ENCODE data around the gene OGFOD2. TPM values are rescaled to one million over a fixed set of nuclear protein-coding genes. Genes with fewer than 3 reads are reported as not detected.
"Not testable (repeated sequence)": the region's sequence is repeated elsewhere in the genome, so short reads cannot be mapped to it uniquely, and the experiment has no call there.

Gene OGFOD2
- total RNA-seq, 2 donors from 2014 or later, result 22.2 to 22.4 TPM

DNA sequence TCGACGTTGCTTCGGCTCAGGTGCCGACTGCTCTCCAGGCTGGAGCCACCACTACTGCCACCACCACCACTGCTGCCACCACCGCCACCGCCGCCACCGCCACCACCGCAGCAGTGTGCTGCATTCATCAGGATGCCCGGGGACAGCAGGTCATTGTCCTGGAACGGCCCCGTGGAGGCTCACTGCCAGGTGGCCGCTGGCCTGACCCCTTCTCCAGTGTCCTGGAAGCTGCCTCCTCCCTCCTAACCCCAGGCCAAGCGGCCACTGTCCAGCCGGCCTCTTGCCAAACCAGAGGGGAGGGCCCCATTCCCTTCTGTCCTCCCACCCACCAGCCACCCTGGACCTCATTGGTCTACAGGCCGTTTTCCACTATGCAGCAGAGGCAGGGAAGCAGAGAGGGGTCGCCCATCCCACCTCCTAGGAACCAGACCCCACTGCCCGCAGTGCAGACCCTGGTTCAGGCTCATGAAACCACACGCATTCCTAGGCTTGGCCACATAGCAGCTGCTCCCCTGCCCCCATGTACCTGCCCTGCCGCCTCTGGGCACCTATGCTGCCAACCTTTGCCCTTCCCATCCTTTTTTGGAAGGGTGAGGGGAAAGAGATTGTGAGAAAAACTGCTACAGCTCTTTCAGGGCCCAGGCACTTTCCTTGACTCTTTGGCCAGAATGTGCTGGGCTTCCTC is 20.6 kb downstream of the OGFOD2 start:
- intact Hi-C loops (cut with DNase I, micrococcal nuclease), result no loop called here
- ATAC-seq, result no peak
- DNase-seq, result no peak

GRCh38 chr12:122996188-122996601 is 21.2 kb downstream of the OGFOD2 start:
- no peak for ATAC-seq

DNA sequence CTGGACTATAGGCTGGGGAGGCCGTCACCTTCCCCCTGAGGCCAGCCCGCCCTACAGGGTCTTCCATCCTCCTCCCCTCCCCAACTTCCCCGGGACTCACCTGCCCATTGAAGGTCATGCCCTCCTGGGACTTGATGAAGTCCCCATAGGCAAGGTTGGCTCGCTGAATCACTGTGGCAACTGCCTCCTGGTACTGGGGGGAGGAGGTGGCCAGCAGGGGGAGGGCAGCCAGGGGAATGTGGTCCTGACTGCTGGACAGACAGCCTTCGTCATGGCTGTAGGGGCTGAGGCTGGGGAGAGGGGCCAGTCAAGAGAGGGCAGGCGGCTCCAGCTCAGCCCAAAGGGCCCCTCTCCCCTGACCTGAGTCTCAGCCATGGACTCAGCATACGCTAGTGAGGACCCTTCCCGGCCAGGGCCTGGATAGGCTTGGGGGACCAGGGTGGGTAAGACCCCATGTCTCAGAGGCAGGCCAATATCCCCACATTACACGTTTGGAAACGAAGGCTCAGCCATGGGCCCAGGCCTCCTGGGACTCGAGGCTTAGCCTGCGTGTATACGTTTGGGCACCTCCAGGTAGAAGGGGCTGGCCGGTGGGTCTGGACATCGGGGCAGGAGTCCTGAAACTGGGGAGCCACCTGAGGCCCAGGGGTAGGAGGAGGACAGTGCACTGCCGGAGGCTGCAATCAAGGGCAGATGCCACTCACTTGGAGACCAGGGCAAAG is 21.7 kb downstream of the OGFOD2 start:
- no peak for DNase-seq
- intact Hi-C loops (cut with DNase I, micrococcal nuclease), result no loop called here
- ATAC-seq, result no peak

More at GRCh38 chr12:122996188-122996601, 21.2 kb downstream of the OGFOD2 start:
- DNase-seq, result no peak
- intact Hi-C loops (cut with DNase I, micrococcal nuclease), result no loop called here

DNA sequence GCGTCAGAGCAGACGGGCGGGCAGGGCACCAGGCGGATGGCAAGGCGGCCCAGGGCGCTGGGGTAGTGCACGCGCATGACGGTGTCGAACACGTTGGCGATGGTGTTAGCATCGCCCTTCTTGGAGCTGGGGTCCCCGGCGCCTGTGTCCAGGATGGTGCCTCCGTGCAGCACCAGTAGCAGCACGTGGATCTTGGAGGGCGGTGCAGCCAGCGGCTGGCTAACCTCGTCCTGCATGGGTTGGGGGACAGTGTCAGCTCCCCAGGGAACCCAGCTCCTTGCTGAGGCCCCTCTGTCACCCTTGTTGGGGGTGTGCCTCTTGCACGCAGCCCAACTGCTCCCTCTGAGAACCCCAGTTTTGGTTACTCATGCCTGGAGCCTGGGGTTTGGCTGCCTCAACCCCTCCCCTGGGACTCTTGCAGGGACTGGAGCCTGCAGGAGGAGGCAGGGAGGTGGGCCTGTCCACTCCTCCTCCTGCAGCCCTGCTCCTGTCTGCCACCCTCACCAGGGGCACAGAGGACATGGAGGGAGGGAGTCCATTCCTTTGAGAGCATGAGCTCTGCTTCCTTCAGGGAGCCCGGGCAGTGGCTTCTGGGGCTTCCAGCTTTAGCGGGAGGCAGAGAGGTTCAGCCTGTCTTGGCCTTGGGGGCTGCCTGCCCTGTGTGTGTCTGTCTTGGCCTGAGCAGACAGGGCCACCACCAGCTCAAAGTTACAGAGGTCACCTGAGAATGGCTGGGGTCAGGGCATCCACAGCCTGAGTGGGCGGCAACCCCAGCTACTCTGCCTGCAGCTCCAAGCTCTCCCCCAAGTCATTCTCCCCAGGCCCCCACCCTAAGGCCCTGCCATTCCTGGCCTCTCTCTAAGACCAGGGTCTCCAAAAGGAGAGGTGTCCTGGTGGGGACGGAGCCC is 22.6 kb downstream of the OGFOD2 start:
- DNase-seq (no peak), ATAC-seq (no peak)
- intact Hi-C loops (cut with DNase I, micrococcal nuclease), result no loop called here

DNA sequence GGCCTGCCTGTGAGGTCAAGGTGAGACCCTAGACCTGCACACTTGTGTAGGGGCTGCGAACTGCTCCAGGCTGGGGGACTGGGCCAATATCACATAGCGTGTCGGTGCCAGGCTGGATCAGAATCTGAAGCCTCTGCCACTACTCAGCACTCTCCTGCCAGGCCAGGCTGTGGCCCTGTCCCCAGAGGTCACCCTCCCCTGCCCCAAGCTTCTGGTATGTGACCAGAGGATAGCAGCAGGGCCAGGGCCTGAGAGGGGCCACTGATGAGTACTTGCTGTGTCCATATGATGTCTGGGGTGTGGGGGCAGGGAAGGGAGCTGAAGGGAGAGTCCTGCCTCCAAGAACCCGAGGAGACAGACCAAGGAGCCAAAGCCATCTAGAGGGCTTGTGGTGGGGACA is 23.3 kb downstream of the OGFOD2 start:
- ATAC-seq, result no peak
- intact Hi-C loops (cut with DNase I, micrococcal nuclease), result no loop called here
- DNase-seq, result no peak

- DNase-seq (no peak), ATAC-seq (no peak)
- intact Hi-C loops (cut with DNase I, micrococcal nuclease), result no loop called here
Observed at GRCh38 chr12:122999196-122999946, 24.3 kb downstream of the OGFOD2 start.

GRCh38 chr12:122999986-123000420 is 25.0 kb downstream of the OGFOD2 start:
- DNase-seq (no peak), ATAC-seq (no peak)
- intact Hi-C loops (cut with DNase I, micrococcal nuclease), result no loop called here

- intact Hi-C loops (cut with DNase I, micrococcal nuclease), result no loop called here
- ATAC-seq, result no peak
Observed at GRCh38 chr12:123000578-123000977, 25.5 kb downstream of the OGFOD2 start.

GRCh38 chr12:123001464-123001863 is 26.4 kb downstream of the OGFOD2 start:
- no peak for DNase-seq
- intact Hi-C loops (cut with DNase I, micrococcal nuclease), result no loop called here
- peak; percentile 84 for ATAC-seq

More at GRCh38 chr12:123000578-123000977, 25.5 kb downstream of the OGFOD2 start:
- no peak for DNase-seq

DNA sequence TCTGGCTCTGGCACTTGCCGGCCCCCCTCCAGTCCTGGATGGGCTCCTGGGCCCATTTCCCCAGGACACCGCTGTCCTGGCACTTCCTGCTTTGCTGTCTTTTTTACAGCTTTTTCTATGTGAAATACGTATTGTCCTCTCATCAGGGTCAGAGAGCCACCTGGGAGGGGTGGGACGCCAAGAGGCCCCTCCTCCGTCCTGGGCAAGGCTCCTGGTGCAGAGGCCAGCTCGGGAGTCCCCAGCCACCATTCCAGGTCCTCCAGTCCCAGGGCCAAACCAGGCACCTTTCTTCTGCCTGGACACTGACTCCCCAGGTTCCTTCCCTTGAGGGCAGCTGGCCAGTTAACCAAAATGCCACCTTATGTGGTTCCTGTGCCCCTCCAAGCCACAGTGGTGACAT is 28.2 kb downstream of the OGFOD2 start:
- intact Hi-C loops (cut with DNase I, micrococcal nuclease), result no loop called here
- DNase-seq (no peak), ATAC-seq (no peak)

GRCh38 chr12:123004287-123004686 is 29.2 kb downstream of the OGFOD2 start:
- intact Hi-C loops (cut with DNase I, micrococcal nuclease), result no loop called here
- DNase-seq, result no peak
- no peak for ATAC-seq

DNA sequence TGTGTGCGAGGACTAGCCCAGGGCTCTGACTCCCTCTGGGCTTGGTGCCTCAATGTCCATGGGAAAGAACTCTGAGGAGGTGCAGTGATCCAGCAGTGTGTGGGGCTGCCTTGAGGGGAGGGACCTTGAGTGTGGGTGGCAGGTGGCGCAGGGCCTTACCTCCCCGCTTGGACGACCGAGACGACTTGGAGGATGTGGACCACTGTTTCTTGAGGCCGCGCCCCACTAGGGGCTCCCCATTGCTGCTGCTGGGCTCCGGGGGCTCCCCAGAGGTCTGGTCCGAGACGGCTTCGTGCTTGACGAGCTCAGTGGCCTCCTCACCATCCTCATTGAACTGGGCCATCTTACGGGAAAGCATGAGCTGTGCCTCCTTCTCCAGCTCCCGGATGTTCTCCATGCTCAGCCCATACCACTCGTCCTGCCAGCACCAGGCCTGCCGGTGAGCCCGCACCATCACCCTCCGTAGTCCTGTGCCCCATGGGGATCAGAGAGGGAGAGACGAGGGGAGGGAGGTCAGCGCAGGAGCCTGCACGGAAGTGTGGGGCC is 30.1 kb downstream of the OGFOD2 start:
- DNase-seq (no peak), ATAC-seq (no peak)
- intact Hi-C loops (cut with DNase I, micrococcal nuclease), result no loop called here

DNA sequence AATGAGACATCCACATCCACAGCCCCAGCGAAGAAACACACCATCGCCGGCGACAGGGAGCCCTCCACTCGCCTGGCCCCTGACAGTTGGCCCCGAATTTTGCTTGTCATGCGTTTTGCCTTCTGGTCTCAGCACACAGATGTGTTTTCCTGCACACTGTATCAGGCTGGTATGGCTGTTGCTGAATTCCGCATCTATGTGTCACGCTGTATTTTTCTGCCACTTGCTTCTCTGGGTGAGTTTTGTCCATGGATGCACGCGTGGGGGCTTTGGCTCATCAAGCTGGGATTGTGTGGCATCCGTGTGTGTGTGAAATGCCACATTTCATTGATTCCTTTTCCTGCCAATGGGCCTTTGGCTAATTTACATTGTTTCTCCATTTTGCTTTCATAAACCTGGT is 31.9 kb downstream of the OGFOD2 start:
- ATAC-seq, result no peak
- no peak for DNase-seq
- intact Hi-C loops (cut with DNase I, micrococcal nuclease), result no loop called here

- intact Hi-C loops (cut with DNase I, micrococcal nuclease), result no loop called here
- no peak for ATAC-seq
- DNase-seq, result no peak
Observed at GRCh38 chr12:123010110-123010509, 35.1 kb downstream of the OGFOD2 start.

- ATAC-seq (no peak), DNase-seq (no peak)
- intact Hi-C loops (cut with DNase I, micrococcal nuclease), result no loop called here
Observed at GRCh38 chr12:123010681-123011080, 35.6 kb downstream of the OGFOD2 start.

GRCh38 chr12:123011701-123012100 is 36.7 kb downstream of the OGFOD2 start:
- intact Hi-C loops (cut with DNase I, micrococcal nuclease), result no loop called here
- DNase-seq, result no peak
- ATAC-seq, result no peak

DNA sequence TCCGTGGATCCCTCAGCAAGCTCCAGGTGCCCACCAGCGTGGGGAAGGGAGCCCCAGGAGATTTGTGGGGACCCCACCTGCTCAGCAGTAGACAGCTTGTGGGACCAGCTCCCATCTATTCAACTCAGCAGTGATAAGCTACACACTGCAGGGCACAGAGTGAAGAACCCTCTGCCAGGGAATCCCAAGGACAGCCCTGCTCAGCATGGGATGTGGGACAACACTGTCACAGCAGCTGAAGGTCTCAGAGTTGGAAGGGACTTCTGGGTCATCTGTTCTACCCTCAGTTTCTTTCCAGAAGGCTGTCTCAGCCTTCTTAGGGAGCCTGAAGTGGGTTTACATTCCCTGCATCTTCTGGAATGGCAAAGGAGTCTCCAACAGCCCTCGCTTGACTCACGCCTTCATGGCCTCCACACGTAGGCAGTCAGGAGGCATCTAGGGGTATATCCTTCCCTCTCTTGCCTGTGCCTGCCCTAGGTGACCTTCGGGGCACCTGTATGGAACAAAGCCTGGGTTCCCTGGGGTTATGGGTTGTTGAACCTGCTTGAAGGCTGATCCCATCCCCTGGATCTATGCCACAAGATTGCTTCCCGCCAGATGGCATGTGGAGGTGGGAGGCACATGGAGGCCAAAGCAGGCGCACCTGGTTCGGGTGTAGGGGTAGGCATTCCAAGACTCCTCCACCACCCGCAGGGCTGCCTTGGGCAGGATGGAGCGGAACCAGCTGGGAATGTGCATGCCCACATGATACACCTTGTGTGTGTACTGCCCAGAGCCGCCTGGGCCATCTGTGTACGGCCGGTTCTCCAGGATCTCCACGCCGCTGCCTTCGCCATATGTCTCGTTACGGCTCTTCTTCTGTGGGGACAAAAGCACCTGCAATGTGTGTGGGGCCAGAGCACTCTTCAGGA is 38.4 kb downstream of the OGFOD2 start:
- DNase-seq, result no peak
- no peak for ATAC-seq
- intact Hi-C loops (cut with DNase I, micrococcal nuclease), result no loop called here

DNA sequence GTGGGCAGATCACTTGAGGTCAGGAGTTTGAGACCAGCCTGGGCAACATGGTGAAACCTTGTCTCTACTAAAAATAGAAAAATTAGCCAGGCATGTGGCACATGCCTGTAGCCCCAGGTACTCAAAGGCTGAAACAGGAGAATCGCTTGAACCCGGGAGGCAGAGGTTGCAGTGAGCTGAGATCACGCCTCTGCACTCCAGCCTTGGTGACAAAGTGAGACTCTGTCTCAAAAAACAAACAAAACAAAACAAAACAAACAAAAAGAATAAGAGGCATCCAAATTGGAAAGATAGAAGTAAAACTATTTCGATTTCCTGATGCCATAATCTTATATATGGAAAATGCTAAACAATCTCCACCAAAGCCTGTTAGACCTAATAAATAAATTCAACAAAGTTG is 39.4 kb downstream of the OGFOD2 start:
- intact Hi-C loops (cut with DNase I, micrococcal nuclease); ATAC-seq; DNase-seq: not testable (repeated sequence)
